ENCODE measurements around the gene SPDL1.

The SPDL1 gene

GRCh38 chr5:169632946-169633345, 49.4 kb downstream of the SPDL1 start:
- no peak for DNase-seq

- DNase-seq = no peak
These were observed 51.0 kb downstream of the SPDL1 start for GRCh38 chr5:169634606-169635005.

GRCh38 chr5:169635936-169636335, 52.4 kb downstream of the SPDL1 start:
- no peak for DNase-seq

- DNase-seq = no peak
These were observed 53.0 kb downstream of the SPDL1 start for GRCh38 chr5:169636477-169637084.

- peak; percentile 39 for DNase-seq
These were observed 53.5 kb downstream of the SPDL1 start, which contains the start of gene DOCK2 for GRCh38 chr5:169637085-169637548. TSS of gene DOCK2 (plus strand) at chr5:169637275. CDS start at chr5:169637327, 52 bp downstream.

GRCh38 chr5:169637549-169638121, 54.1 kb downstream of the SPDL1 start:
- no peak for DNase-seq

- DNase-seq = no peak
These were observed 57.7 kb downstream of the SPDL1 start for GRCh38 chr5:169641253-169641652.

- no peak for DNase-seq
These were observed 63.3 kb downstream of the SPDL1 start for GRCh38 chr5:169646856-169647255.

GRCh38 chr5:169647566-169647965, 64.0 kb downstream of the SPDL1 start:
- DNase-seq = no peak

GRCh38 chr5:169648725-169649310, 65.2 kb downstream of the SPDL1 start:
- peak; percentile 46 for DNase-seq

- DNase-seq = no peak
These were observed 65.9 kb downstream of the SPDL1 start for GRCh38 chr5:169649486-169649885.

- no peak for DNase-seq
These were observed 67.2 kb downstream of the SPDL1 start for GRCh38 chr5:169650701-169651331.

GRCh38 chr5:169651526-169651925, 68.0 kb downstream of the SPDL1 start:
- no peak for DNase-seq

- DNase-seq = no peak
These were observed 68.5 kb downstream of the SPDL1 start for GRCh38 chr5:169652057-169652456.

GRCh38 chr5:169653091-169653490, 69.5 kb downstream of the SPDL1 start:
- DNase-seq = no peak
